ENCODE measurements around the gene GTF2H1. TPM values are rescaled to one million over a fixed set of nuclear protein-coding genes. Genes with fewer than 3 reads are reported as not detected.

Gene GTF2H1
- total RNA-seq, 1 experiment from 2014 or later, result 39.4 TPM

DNA sequence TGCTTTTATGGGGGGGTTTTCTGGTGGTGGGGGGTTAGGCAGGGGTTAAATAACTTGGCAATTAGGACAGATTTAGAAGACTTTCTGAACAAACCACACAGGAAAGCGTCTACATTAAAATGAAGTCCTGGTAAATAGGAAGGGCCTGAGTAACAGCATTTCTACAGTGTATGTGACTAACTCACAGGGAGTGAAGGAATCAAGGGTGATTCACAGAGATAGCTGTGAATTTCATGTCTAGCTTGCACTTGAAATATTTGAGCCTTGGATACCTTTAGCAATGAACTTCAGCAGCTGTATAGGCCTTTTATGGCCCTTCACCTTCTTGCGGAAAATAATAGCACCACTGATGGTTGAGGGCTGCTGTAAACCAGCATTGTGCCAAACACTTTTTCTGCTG, 45.9 kb downstream of the GTF2H1 start:
- H3K56ac ChIP-seq (ENCODE audit: insufficient read length, low read depth, low read length), result no peak overlapping the region
- H3K18ac ChIP-seq (ENCODE audit: insufficient read length, low read depth, low read length), result no peak overlapping the region
- no CpG with 5 or more reads among the region's 2 CpGs for WGBS (ENCODE audit: extremely low coverage, insufficient read length, low lambda C conversion rate)
- H3K4me2 ChIP-seq (ENCODE audit: insufficient read depth, insufficient read length, low read length), result no peak overlapping the region
- Mint-ChIP-seq H3K27ac (no peak overlapping the region), H3K9me3 (no peaks in the 10 kb centered on the region), H3K27me3 (ENCODE audit: low read depth) (no peaks in the 10 kb centered on the region), H3K4me3 (no peak overlapping the region), H3K36me3 (ENCODE audit: insufficient read depth in 1 of 3, low read depth in 3 of 3) (peaks cover 6 to 34% (median 27%) of the 10 kb centered on the region in 3 experiments; a peak in 5 of 7 replicates), H3K4me1 (no peaks in the 10 kb centered on the region)
- no peak overlapping the region for H3T11ph ChIP-seq (ENCODE audit: low read length)
- H3K9me3 ChIP-seq (ENCODE audit: control insufficient read depth, low read depth, low read length), result no peaks in the 10 kb centered on the region
- H2BK20ac ChIP-seq (ENCODE audit: low read depth, low read length, poor library complexity, severe bottlenecking), result no peak overlapping the region
- no peak for DNase-seq
- no peak overlapping the region for H3K4ac ChIP-seq (ENCODE audit: low read depth, low read length)
- H3K27me3 ChIP-seq (ENCODE audit: insufficient read depth, low read length), result no peaks in the 10 kb centered on the region
- H2BK5ac ChIP-seq (ENCODE audit: insufficient read length, low read length), result no peak overlapping the region
- no peak overlapping the region for H4K8ac ChIP-seq (replicated peaks; ENCODE audit: insufficient read length, low read depth, low read length)
- H3K79me2 ChIP-seq (ENCODE audit: insufficient read depth, low read length), result no peaks in the 10 kb centered on the region
- no peak overlapping the region for H3K14ac ChIP-seq (ENCODE audit: insufficient read depth, low read length)
- no peaks in the 10 kb centered on the region for H3K4me1 ChIP-seq (ENCODE audit: insufficient read depth, low read length)
- H2BK15ac ChIP-seq (ENCODE audit: low read depth, low read length), result no peak overlapping the region
- no peaks in the 10 kb centered on the region for H4K20me1 ChIP-seq (ENCODE audit: control insufficient read depth, insufficient read depth, insufficient read length)
- H2BK120ac ChIP-seq (ENCODE audit: low read depth, low read length, poor library complexity, severe bottlenecking), result no peak overlapping the region
- H3K79me1 ChIP-seq (ENCODE audit: insufficient read depth, low read depth, low read length, poor library complexity, severe bottlenecking), result no peaks in the 10 kb centered on the region
- H3K23ac ChIP-seq (ENCODE audit: insufficient read length, low read depth, low read length), result no peak overlapping the region
- H2AFZ ChIP-seq (ENCODE audit: low read length), result no peak overlapping the region
- H4K91ac ChIP-seq (ENCODE audit: insufficient read length, low read depth, low read length), result no peak overlapping the region
- H3K9ac ChIP-seq (ENCODE audit: extremely low read depth, insufficient read length, low read length), result no peak overlapping the region
- TF ChIP-seq, protein P1, sequence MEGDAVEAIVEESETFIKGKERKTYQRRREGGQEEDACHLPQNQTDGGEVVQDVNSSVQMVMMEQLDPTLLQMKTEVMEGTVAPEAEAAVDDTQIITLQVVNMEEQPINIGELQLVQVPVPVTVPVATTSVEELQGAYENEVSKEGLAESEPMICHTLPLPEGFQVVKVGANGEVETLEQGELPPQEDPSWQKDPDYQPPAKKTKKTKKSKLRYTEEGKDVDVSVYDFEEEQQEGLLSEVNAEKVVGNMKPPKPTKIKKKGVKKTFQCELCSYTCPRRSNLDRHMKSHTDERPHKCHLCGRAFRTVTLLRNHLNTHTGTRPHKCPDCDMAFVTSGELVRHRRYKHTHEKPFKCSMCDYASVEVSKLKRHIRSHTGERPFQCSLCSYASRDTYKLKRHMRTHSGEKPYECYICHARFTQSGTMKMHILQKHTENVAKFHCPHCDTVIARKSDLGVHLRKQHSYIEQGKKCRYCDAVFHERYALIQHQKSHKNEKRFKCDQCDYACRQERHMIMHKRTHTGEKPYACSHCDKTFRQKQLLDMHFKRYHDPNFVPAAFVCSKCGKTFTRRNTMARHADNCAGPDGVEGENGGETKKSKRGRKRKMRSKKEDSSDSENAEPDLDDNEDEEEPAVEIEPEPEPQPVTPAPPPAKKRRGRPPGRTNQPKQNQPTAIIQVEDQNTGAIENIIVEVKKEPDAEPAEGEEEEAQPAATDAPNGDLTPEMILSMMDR (conservative IDR thresholded peaks at IDR 0.05), result no peak
- no peak overlapping the region for H2BK12ac ChIP-seq (ENCODE audit: insufficient read length, low read depth, low read length)
- no peak overlapping the region for H2AK5ac ChIP-seq (ENCODE audit: insufficient read length, low read length)
- no peak overlapping the region for H4K5ac ChIP-seq (ENCODE audit: insufficient read length, low read depth, low read length)
- no peak overlapping the region for H3K27ac ChIP-seq (ENCODE audit: insufficient read length, low read depth, low read length)
- no peaks in the 10 kb centered on the region for H3K23me2 ChIP-seq (ENCODE audit: insufficient read length, low read depth, low read length, poor library complexity, severe bottlenecking)

All from H9 (cell line).